NCI-H146 (cell line): Measurements from ENCODE around the gene TECPR2.
"Not testable (repeated sequence)": the region's sequence is repeated elsewhere in the genome, so short reads cannot be mapped to it uniquely, and the experiment has no call there.

Experiments
- DNase-seq: peaks from one replicate; lab custom pipeline; 2025; lab: John Stamatoyannopoulos, UW

TECPR2 gene

GRCh38 chr14:102509746-102510615 lies 147.2 kb downstream of the TECPR2 start, which contains the start of gene ANKRD9:
TSS of gene ANKRD9 (minus strand) at chr14:102509776. CDS start at chr14:102507889, 1,887 bp downstream.
- DNase-seq = peak; percentile 83

- DNase-seq = peak; percentile 31
These were observed 148.1 kb downstream of the TECPR2 start for GRCh38 chr14:102510616-102511520.

- no peak for DNase-seq
These were observed 148.8 kb downstream of the TECPR2 start for GRCh38 chr14:102511538-102511937.

GRCh38 chr14:102512793-102513300 lies 150.1 kb downstream of the TECPR2 start:
- no peak for DNase-seq

GRCh38 chr14:102513899-102514772 lies 151.4 kb downstream of the TECPR2 start:
- no peak for DNase-seq

- no peak for DNase-seq
These were observed 152.4 kb downstream of the TECPR2 start for GRCh38 chr14:102514987-102515733.

- DNase-seq = peak; percentile 12
These were observed 154.0 kb downstream of the TECPR2 start for GRCh38 chr14:102516531-102517391.

GRCh38 chr14:102517392-102518062 lies 154.8 kb downstream of the TECPR2 start:
- no peak for DNase-seq

- no peak for DNase-seq
These were observed 155.4 kb downstream of the TECPR2 start for GRCh38 chr14:102518063-102518648.

GRCh38 chr14:102519709-102520108 lies 157.0 kb downstream of the TECPR2 start:
- not testable (repeated sequence) for DNase-seq

- no peak for DNase-seq
These were observed 160.4 kb downstream of the TECPR2 start for GRCh38 chr14:102523200-102523568.

- peak; percentile 69 for DNase-seq
These were observed 161.1 kb downstream of the TECPR2 start for GRCh38 chr14:102523569-102524450.

- DNase-seq = peak; percentile 96
These were observed 161.9 kb downstream of the TECPR2 start for GRCh38 chr14:102524451-102525218.

GRCh38 chr14:102525219-102525928 lies 162.6 kb downstream of the TECPR2 start:
- peak; percentile 23 for DNase-seq

GRCh38 chr14:102525929-102526497 lies 163.3 kb downstream of the TECPR2 start:
- DNase-seq = no peak
